ENCODE results near the gene ADTRP. TPM values are rescaled to one million over a fixed set of nuclear protein-coding genes. Genes with fewer than 3 reads are reported as not detected.

ADTRP gene
- total and polyA plus RNA-seq, 2 donors (not counting 1 experiment from before 2014, with no cell fraction given): 0.18 to 1.2 TPM

DNA sequence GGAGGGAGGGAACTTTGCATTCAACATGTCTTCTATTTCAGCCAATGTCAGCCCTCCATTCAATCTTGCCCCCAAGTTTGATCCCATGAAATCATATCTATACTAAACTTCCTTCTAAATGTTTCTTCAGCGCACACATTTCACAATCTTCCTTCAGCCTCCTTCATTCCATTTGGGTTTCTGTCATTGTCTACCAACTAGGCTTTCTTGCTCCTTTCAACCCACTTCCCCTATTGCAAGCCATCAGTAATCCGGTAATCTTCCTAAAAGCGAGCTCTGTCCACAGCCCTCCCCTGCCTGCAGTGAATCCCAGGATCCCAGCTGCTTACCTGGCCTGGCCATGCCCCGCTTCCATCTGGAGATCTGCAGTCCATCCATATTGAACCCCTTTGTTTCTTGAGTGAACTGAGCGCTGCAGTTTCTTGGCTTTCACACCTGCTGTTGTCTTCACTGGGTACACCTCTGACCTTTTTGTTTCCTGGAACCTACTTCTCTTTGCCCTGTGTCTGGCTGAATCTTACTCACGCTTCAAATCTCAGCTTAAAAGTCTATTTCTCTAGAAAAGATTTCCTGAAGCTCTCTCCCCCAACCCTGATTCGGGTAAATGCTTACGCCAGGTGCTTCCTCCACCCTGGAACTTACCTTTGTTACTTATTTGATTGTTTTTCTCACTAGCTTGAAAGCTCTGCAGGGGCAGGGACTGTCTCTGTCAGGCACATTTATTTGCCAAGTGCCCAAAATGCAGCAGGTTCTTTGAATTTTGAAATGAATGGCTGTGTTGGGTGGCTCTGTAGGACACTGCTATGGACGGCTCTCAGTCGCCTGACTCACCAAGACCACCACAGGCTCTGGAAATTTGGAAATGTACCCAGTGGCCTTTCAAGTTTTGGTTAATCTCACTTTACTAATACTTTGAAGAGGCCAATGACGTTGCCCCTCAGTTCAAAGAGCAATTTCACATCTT, 50.3 kb downstream of the ADTRP start:
- peaks cover 10 to 17% of the 10 kb centered on the region in 2 donors for H3K4me1 ChIP-seq (ENCODE audit: control insufficient read depth in 2 of 2, insufficient read depth in 2 of 2, low read length in 2 of 2)
- TF ChIP-seq EZH2 (IDR thresholded peaks at IDR 0.05; ENCODE audit: borderline replicate concordance, insufficient read depth, low read depth, low read length, poor library complexity, severe bottlenecking): no peak
- TF ChIP-seq, protein P1, sequence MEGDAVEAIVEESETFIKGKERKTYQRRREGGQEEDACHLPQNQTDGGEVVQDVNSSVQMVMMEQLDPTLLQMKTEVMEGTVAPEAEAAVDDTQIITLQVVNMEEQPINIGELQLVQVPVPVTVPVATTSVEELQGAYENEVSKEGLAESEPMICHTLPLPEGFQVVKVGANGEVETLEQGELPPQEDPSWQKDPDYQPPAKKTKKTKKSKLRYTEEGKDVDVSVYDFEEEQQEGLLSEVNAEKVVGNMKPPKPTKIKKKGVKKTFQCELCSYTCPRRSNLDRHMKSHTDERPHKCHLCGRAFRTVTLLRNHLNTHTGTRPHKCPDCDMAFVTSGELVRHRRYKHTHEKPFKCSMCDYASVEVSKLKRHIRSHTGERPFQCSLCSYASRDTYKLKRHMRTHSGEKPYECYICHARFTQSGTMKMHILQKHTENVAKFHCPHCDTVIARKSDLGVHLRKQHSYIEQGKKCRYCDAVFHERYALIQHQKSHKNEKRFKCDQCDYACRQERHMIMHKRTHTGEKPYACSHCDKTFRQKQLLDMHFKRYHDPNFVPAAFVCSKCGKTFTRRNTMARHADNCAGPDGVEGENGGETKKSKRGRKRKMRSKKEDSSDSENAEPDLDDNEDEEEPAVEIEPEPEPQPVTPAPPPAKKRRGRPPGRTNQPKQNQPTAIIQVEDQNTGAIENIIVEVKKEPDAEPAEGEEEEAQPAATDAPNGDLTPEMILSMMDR (IDR thresholded peaks at IDR 0.05): no peak
- H3K9me3 Mint-ChIP-seq (ENCODE audit: insufficient read depth): no peaks in the 10 kb centered on the region
- H3K27me3 Mint-ChIP-seq: peaks cover 30% of the 10 kb centered on the region
- 62% methylated on average over 7 of the region's 11 CpGs for WGBS (ENCODE audit: insufficient coverage)
- H3K9ac ChIP-seq (ENCODE audit: low read length): no peak overlapping the region
- peak overlapping the region; percentile 43 for H3K27ac Mint-ChIP-seq
- no peak overlapping the region for H3K4me3 ChIP-seq (ENCODE audit: control extremely low read depth in 1 of 5, extremely low read depth in 1 of 5, insufficient read depth in 1 of 5, low read depth in 2 of 5, low read length in 4 of 5)
- H3K27ac ChIP-seq (ENCODE audit: low read length in 2 of 2): no peak overlapping the region
- peak overlapping the region; percentile 16 for H3K4me3 Mint-ChIP-seq
- CTCF ChIA-PET: no interaction called here
- H4K20me1 ChIP-seq (ENCODE audit: control insufficient read depth, insufficient read depth, low read length, poor library complexity, severe bottlenecking): no peaks in the 10 kb centered on the region
- no peaks in the 10 kb centered on the region for H3K36me3 ChIP-seq (replicated peaks in 1 of 2; ENCODE audit: control extremely low read depth in 1 of 2, control insufficient read depth in 1 of 2, extremely low read depth in 1 of 2, insufficient read depth in 2 of 2, low read length in 1 of 2)
- DNase-seq: no peak
- POLR2A ChIA-PET: no interaction called here
- H2AFZ ChIP-seq (ENCODE audit: insufficient read depth, low read depth, low read length, poor library complexity, severe bottlenecking): peak overlapping the region; percentile 33
- peaks cover 20% of the 10 kb centered on the region for H3K4me1 Mint-ChIP-seq
- no peaks in the 10 kb centered on the region for H3K9me3 ChIP-seq (ENCODE audit: control extremely low read depth in 1 of 3, control insufficient read depth in 2 of 3, insufficient read depth in 1 of 3, low read length in 2 of 3)
- H3K4me2 ChIP-seq (replicated peaks; ENCODE audit: low read depth, low read length, poor library complexity, severe bottlenecking): no peak overlapping the region
- peaks cover 0 to 2% (median 0%) of the 10 kb centered on the region in 4 experiments for H3K27me3 ChIP-seq (replicated peaks in 1 of 4; ENCODE audit: control extremely low read depth in 1 of 4, control insufficient read depth in 3 of 4, insufficient read depth in 4 of 4, low read length in 3 of 4)
- peak; percentile 14 for ATAC-seq (ENCODE audit: low read depth)
- H3K79me2 ChIP-seq (ENCODE audit: control insufficient read depth, insufficient read depth, low read length): no peaks in the 10 kb centered on the region
- intact Hi-C loops (cut with micrococcal nuclease): no loop called here

Data from B cell (primary cell).